SU-DHL-6 (cell line): ENCODE measurements around the gene DPP3.

ENCODE experiments used
- H2AFZ ChIP-seq: fragments of 200-600 bp; sonication (generic); 2 replicates; pipeline ENCODE4 v1.6.1; 2014; ENCODE audit warnings: low read depth, mild to moderate bottlenecking, moderate library complexity, mixed read lengths, antibody characterized with exemption, low read length; ENCODE audit not compliant: severe bottlenecking
- H3F3A ChIP-seq: fragments of 200-600 bp; shearing (Covaris generic); 2 replicates; pipeline ENCODE4 v1.6.0; 2016; ENCODE audit warnings: antibody characterized with exemption, mild to moderate bottlenecking; ENCODE audit not compliant: insufficient read depth
- H3K27ac ChIP-seq: fragments of 200-600 bp; sonication (generic); 2 replicates; pipeline ENCODE4 v1.5.1; 2016; ENCODE audit warnings: low read depth, mild to moderate bottlenecking, low read length, moderate library complexity, mixed read lengths
- H3K27me3 ChIP-seq: fragments of 200-600 bp; sonication (generic), shearing (Covaris generic); 2 replicates; pipeline ENCODE4 v1.6.0; 2014; ENCODE audit warnings: mild to moderate bottlenecking, low read length
- H3K36me3 ChIP-seq: fragments of 200-600 bp; sonication (generic); 2 replicates; pipeline ENCODE4 v1.6.1; 2014; ENCODE audit warnings: mild to moderate bottlenecking, low read length, mixed read lengths
- H3K4me2 ChIP-seq: fragments of 300-600, 200-600 bp; shearing (Covaris generic), sonication (generic); 2 replicates; pipeline ENCODE4 v1.6.0; 2014; ENCODE audit warnings: low read length, low read depth, mild to moderate bottlenecking; ENCODE audit not compliant: poor library complexity, severe bottlenecking
- H3K4me3 ChIP-seq: fragments of 200-600 bp; sonication (generic); 2 replicates; pipeline ENCODE4 v1.5.1; 2014; ENCODE audit warnings: antibody characterized with exemption, low read length, mild to moderate bottlenecking, mixed read lengths; ENCODE audit not compliant: insufficient read depth, poor library complexity, severe bottlenecking
- H3K79me2 ChIP-seq: fragments of 200-600 bp; sonication (generic); 2 replicates; pipeline ENCODE4 v1.6.1; 2014; ENCODE audit warnings: mild to moderate bottlenecking, low read length, moderate library complexity; ENCODE audit not compliant: insufficient read depth
- H3K9ac ChIP-seq: fragments of 200-600 bp; sonication (generic); 2 replicates; pipeline ENCODE4 v1.7.0; 2014; ENCODE audit warnings: mild to moderate bottlenecking, low read length
- H3K9me2 ChIP-seq: fragments of 200-600 bp; sonication (generic); replicated peaks from 2 replicates; pipeline ENCODE4 v1.6.1; 2014; ENCODE audit warnings: low read length; ENCODE audit not compliant: insufficient read depth
- H3K9me3 ChIP-seq: fragments of 200-600 bp; sonication (generic); 2 replicates; pipeline ENCODE4 v1.6.1; 2014; ENCODE audit warnings: low read length, mixed read lengths; ENCODE audit not compliant: insufficient read depth
- H4K20me1 ChIP-seq: fragments of 200-600 bp; sonication (generic); 2 replicates; pipeline ENCODE4 v1.6.1; 2014; ENCODE audit warnings: low read depth, mild to moderate bottlenecking, antibody characterized with exemption, low read length, moderate library complexity, mixed read lengths
- EZH2phosphoT487 ChIP-seq: fragments of 200-600 bp; sonication (generic), shearing (Covaris generic); conservative IDR thresholded peaks from 2 replicates; pipeline ENCODE4 v1.6.1; 2018; ENCODE audit warnings: mild to moderate bottlenecking, antibody characterized with exemption, low read length, moderate library complexity, mixed read lengths
- TF ChIP-seq, protein P1 (sequence below): fragments of 200-600 bp; sonication (generic); IDR thresholded peaks from one replicate; pipeline ENCODE4 v1.5.1; 2017; ENCODE audit warnings: antibody characterized with exemption, mild to moderate bottlenecking, low read length, moderate library complexity; ENCODE audit not compliant: insufficient read depth, poor library complexity, severe bottlenecking

DPP3 gene

GRCh38 chr11:66556086-66556485 is 75.9 kb downstream of the DPP3 start:
- no peaks in the 10 kb centered on the region for H4K20me1 ChIP-seq
- no peak overlapping the region for H3K9ac ChIP-seq
- no peak overlapping the region for H2AFZ ChIP-seq
- H3K79me2 ChIP-seq = no peaks in the 10 kb centered on the region
- no peak overlapping the region for H3K4me3 ChIP-seq
- no peaks in the 10 kb centered on the region for H3K9me2 ChIP-seq
- no peak overlapping the region for H3K27ac ChIP-seq
- no peaks in the 10 kb centered on the region for H3K9me3 ChIP-seq
- no peaks in the 10 kb centered on the region for H3F3A ChIP-seq
- H3K4me2 ChIP-seq = no peak overlapping the region
- no peaks in the 10 kb centered on the region for H3K27me3 ChIP-seq
- TF ChIP-seq, protein P1, sequence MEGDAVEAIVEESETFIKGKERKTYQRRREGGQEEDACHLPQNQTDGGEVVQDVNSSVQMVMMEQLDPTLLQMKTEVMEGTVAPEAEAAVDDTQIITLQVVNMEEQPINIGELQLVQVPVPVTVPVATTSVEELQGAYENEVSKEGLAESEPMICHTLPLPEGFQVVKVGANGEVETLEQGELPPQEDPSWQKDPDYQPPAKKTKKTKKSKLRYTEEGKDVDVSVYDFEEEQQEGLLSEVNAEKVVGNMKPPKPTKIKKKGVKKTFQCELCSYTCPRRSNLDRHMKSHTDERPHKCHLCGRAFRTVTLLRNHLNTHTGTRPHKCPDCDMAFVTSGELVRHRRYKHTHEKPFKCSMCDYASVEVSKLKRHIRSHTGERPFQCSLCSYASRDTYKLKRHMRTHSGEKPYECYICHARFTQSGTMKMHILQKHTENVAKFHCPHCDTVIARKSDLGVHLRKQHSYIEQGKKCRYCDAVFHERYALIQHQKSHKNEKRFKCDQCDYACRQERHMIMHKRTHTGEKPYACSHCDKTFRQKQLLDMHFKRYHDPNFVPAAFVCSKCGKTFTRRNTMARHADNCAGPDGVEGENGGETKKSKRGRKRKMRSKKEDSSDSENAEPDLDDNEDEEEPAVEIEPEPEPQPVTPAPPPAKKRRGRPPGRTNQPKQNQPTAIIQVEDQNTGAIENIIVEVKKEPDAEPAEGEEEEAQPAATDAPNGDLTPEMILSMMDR = no peak
- TF ChIP-seq EZH2phosphoT487 = no peak
- no peaks in the 10 kb centered on the region for H3K36me3 ChIP-seq

GRCh38 chr11:66557733-66558326 is 77.6 kb downstream of the DPP3 start:
- H3K9me2 ChIP-seq = no peaks in the 10 kb centered on the region
- no peak overlapping the region for H3K9ac ChIP-seq
- H3F3A ChIP-seq = no peaks in the 10 kb centered on the region
- no peaks in the 10 kb centered on the region for H4K20me1 ChIP-seq
- no peaks in the 10 kb centered on the region for H3K27me3 ChIP-seq
- H3K79me2 ChIP-seq = no peaks in the 10 kb centered on the region
- H3K36me3 ChIP-seq = no peaks in the 10 kb centered on the region
- H2AFZ ChIP-seq = no peak overlapping the region
- no peak for TF ChIP-seq EZH2phosphoT487
- TF ChIP-seq, protein P1 = no peak
- no peak overlapping the region for H3K27ac ChIP-seq
- H3K9me3 ChIP-seq = no peaks in the 10 kb centered on the region
- H3K4me2 ChIP-seq = no peak overlapping the region
- H3K4me3 ChIP-seq = no peak overlapping the region
